GM21526 (cell line): ENCODE results near the gene TKTL2.
"Not testable (repeated sequence)": the region's sequence is repeated elsewhere in the genome, so short reads cannot be mapped to it uniquely, and the experiment has no call there.

Experiments used
- ATAC-seq: cut with Tn5 transposase; IDR thresholded peaks from one replicate; pipeline ENCODE4 v1.9.1; 2021; ENCODE audit warnings: moderate library complexity; ENCODE audit not compliant: unreplicated experiment, low FRiP score

TKTL2 gene

GRCh38 chr4:163448540-163449203 lies 24.9 kb downstream of the TKTL2 start:
- ATAC-seq = no peak

- no peak for ATAC-seq
Observed at GRCh38 chr4:163447481-163447880, 26.1 kb downstream of the TKTL2 start.

DNA sequence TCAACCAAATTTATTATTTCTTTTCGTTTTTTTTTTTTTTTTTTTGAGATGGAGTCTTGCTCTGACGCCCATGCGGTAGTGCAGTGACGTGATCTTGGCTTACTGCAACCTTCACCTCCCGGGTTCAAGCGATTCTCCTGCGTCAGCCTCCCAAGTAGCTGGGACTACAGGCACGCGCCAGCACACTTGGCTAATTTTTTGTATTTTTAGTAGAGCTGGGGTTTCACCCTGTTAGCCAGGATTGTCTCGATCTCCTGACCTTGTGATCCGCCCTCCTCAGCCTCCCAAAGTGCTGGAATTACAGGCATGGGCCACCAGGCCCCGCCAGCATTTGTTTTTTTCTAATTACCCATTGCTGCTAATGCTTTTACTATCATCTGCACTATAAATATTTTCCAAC lies 26.5 kb downstream of the TKTL2 start:
- not testable (repeated sequence) for ATAC-seq

- ATAC-seq = no peak
Observed at GRCh38 chr4:163440040-163440439, 33.5 kb downstream of the TKTL2 start.
